Lower lobe of right lung (tissue), 2 donors: ENCODE measurements around the gene AREG. TPM values are rescaled to one million over a fixed set of nuclear protein-coding genes. Genes with fewer than 3 reads are reported as not detected.
"Not testable (repeated sequence)": the region's sequence is repeated elsewhere in the genome, so short reads cannot be mapped to it uniquely, and the experiment has no call there.

Experiments
- ATAC-seq, 2 donors: fragments of 200-7000 bp; cut with Tn5 transposase; one replicate each; pipeline ENCODE4 v1.9.1; 2020 to 2022; ENCODE audit warnings: mild to moderate bottlenecking in 2 of 2, moderate library complexity in 2 of 2
- DNase-seq: peaks from one replicate; pipeline ENCODE4 v3.0.0-alpha.2; 2020
- H3K27ac ChIP-seq: fragments of 200-600 bp; one replicate; pipeline ENCODE4 v1.8.0; 2022
- H3K27me3 ChIP-seq: fragments of 200-600 bp; one replicate; pipeline ENCODE4 v1.8.0; 2022; ENCODE audit warnings: low read depth
- H3K36me3 ChIP-seq: fragments of 200-600 bp; one replicate; pipeline ENCODE4 v1.8.0; 2022; ENCODE audit warnings: mild to moderate bottlenecking
- H3K4me1 ChIP-seq: fragments of 200-600 bp; one replicate; pipeline ENCODE4 v1.8.0; 2022
- H3K4me3 ChIP-seq: fragments of 200-600 bp; one replicate; pipeline ENCODE4 v1.8.0; 2022; ENCODE audit warnings: mild to moderate bottlenecking
- H3K9me3 ChIP-seq: fragments of 200-600 bp; one replicate; pipeline ENCODE4 v1.8.0; 2022
- CTCF ChIP-seq: fragments of 200-600 bp; IDR thresholded peaks from one replicate; pipeline ENCODE4 v1.8.0; 2022; ENCODE audit warnings: antibody characterized with exemption, mild to moderate bottlenecking
- intact Hi-C: fragments of 100-400 bp; cut with DNase I; formaldehyde crosslinking; loops from one replicate; pipeline ENCODE4 v1.11.0; 2022
- long read RNA-seq: library from polyadenylated mRNA; unstranded; transcript quantifications from one replicate; pipeline ENCODE4 v2.0.0, GENCODE V29; 2021
- total RNA-seq: library from RNA; stranded (reverse); fragmentation: NEBNext Ultra II Directional; extraction: Animal tissue kit (Norgen Biotek cat#: 25700); gene quantifications from one replicate; pipeline ENCODE4 v1.2.1, GENCODE V29; 2021
- donor health status: DM: no; HTN: yes; CAD: no; lungs with severe emphysema.

AREG gene
- total RNA-seq = 7.8 TPM
- long read RNA-seq, partial matches to known transcripts = 0 of 1 reads
- long read RNA-seq, other reads (novel, unspliced or antisense) = 0 of 1 reads

GRCh38 chr4:74444891-74445642 is at the start of gene AREG:
AREG (plus strand) TSS chr4:74445136; CDS start chr4:74445346, 210 bp downstream.
- ATAC-seq = peak; percentile 97
- no peaks in the 10 kb centered on the region for H3K9me3 ChIP-seq
- TF ChIP-seq CTCF = peak; percentile 56
- H3K36me3 ChIP-seq = no peaks in the 10 kb centered on the region
- H3K27me3 ChIP-seq = no peaks in the 10 kb centered on the region
- no peaks in the 10 kb centered on the region for H3K4me1 ChIP-seq
- intact Hi-C loops = no loop called here
- H3K27ac ChIP-seq = peak within 1 kb of the TSS; percentile 87
- H3K4me3 ChIP-seq = peak within 1 kb of the TSS; percentile 74
- peak; percentile 95 for DNase-seq

DNA sequence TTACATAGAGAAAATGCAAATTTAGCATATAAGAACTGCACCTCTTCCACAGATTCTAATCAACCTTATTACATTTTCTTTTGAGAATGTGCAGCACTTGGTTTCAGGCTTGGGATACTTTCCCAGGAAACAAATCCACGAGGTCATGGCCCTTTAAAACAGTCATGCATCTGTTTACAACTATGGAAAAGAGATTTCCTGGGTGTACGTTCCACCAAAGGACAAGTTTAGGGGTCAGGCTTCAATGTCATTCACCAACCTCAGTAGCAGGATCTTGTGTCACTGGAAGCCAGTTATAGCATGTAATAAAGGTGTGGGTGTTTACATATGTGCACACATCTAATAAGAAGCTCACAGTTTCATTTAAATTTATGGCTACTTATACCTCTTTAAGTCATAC is 49.3 kb upstream of the AREG start:
- Histone ChIP-seq H3K27me3 (no peaks in the 10 kb centered on the region), H3K9me3 (no peaks in the 10 kb centered on the region), H3K27ac (no peak overlapping the region), H3K36me3 (no peaks in the 10 kb centered on the region), H3K4me1 (no peaks in the 10 kb centered on the region), H3K4me3 (no peak overlapping the region)
- intact Hi-C loops = no loop called here
- no peak for DNase-seq
- no peak for TF ChIP-seq CTCF
- ATAC-seq = no peak

DNA sequence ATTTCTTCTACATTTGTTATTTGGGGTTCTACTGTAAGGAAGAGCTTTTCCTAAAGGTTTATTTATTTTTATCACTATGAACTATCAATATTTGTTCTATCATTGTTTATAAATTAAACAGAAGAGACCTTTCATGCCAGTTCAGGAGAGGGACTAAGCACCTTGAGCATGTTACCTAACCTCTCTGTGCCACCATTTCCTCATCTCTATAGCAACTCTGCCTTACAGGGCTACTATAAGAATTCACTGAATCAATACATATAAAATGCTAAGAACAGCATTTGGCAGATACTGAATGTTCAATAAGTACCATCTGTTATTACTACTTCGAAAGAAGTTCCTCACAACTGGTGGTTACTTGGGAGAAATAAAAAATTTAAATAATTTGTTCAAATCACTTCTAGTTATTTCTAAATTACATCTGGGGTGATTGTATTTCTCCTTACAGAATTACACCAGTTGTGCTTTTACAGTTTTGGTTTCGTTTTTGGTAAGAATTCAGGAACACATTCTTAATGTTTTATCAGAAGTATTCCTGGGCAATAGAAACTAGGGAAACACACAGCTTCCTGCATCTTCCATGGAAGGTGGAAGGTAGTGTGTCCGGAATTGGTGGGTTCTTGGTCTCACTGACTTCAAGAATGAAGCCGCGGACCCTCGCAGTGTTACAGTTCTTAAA is 47.0 kb upstream of the AREG start:
- peak in 1 of 2 donors; percentile 55 for ATAC-seq
- H3K4me3 ChIP-seq = peak overlapping the region; percentile 43
- intact Hi-C loops = no loop called here

GRCh38 chr4:74398894-74399589 is 45.9 kb upstream of the AREG start:
- H3K4me3 ChIP-seq, DNase-seq, H3K4me1 ChIP-seq, ATAC-seq, H3K27me3 ChIP-seq, intact Hi-C loops, H3K36me3 ChIP-seq, H3K9me3 ChIP-seq: not testable (repeated sequence)
- peak overlapping the region; percentile 58 for H3K27ac ChIP-seq

More for the DNA sequence above, 47.0 kb upstream of the AREG start:
- H3K27me3 ChIP-seq = no peaks in the 10 kb centered on the region
- no peak for DNase-seq
- no peaks in the 10 kb centered on the region for H3K36me3 ChIP-seq
- no peak for TF ChIP-seq CTCF
- no peaks in the 10 kb centered on the region for H3K9me3 ChIP-seq
- no peaks in the 10 kb centered on the region for H3K4me1 ChIP-seq
- H3K27ac ChIP-seq = peak overlapping the region; percentile 58

- no peak for TF ChIP-seq CTCF
- Histone ChIP-seq H3K27ac (no peak overlapping the region), H3K36me3 (no peaks in the 10 kb centered on the region), H3K9me3 (no peaks in the 10 kb centered on the region), H3K27me3 (no peaks in the 10 kb centered on the region), H3K4me1 (no peaks in the 10 kb centered on the region), H3K4me3 (no peak overlapping the region)
- no peak for DNase-seq
- intact Hi-C loops = no loop called here
- ATAC-seq = no peak
Observed at GRCh38 chr4:74400395-74400794, 44.5 kb upstream of the AREG start.
